PFSK-1 (cell line): ENCODE results near the gene GSKIP.

Source experiments
- FOXP2 ChIP-seq: optimal IDR thresholded peaks from 2 replicates; pipeline ENCODE3; 2011; ENCODE audit warnings: borderline replicate concordance, control low read depth, inconsistent platforms; ENCODE audit not compliant: insufficient read depth; ENCODE audit errors: extremely low read length, extremely low read depth
- POLR2AphosphoS5 ChIP-seq: IDR thresholded peaks from 2 replicates; pipeline ENCODE4 v1.6.1; 2012; ENCODE audit warnings: low read depth, mild to moderate bottlenecking, control low read depth, low read length, moderate library complexity
- REST ChIP-seq, 2 experiments: IDR thresholded peaks; 2 replicates each; pipeline versions ENCODE4 v1.6.1 to v1.8.0; 2011 to 2012; ENCODE audit warnings: low read depth in 2 of 2, low read length in 2 of 2, control low read depth in 1 of 2, inconsistent platforms in 1 of 2, mild to moderate bottlenecking in 1 of 2, moderate library complexity in 1 of 2; ENCODE audit not compliant: insufficient read depth in 1 of 2
- SIN3A ChIP-seq: IDR thresholded peaks from 2 replicates; pipeline ENCODE4 v1.6.1; 2012; ENCODE audit warnings: mild to moderate bottlenecking, low read length, moderate library complexity, borderline replicate concordance; ENCODE audit not compliant: insufficient read depth
- TAF1 ChIP-seq: IDR thresholded peaks from 2 replicates; pipeline ENCODE4 v1.6.1; 2012; ENCODE audit warnings: low read length, control low read depth, borderline replicate concordance; ENCODE audit not compliant: insufficient read depth

- TF ChIP-seq SIN3A (no peak), POLR2AphosphoS5 (no peak), TAF1 (no peak), REST (IDR thresholded peaks at IDR 0.05; ENCODE audit: insufficient read depth in 1 of 2, low read depth in 2 of 2, low read length in 2 of 2) (no peak), FOXP2 (no peak)
Observed at GRCh38 chr14:96370528-96370927, 7.2 kb downstream of the GSKIP start.
